ENCODE data around the gene MB. TPM values are rescaled to one million over a fixed set of nuclear protein-coding genes. Genes with fewer than 3 reads are reported as not detected.

The MB gene
- total RNA-seq, 3 donors from 2014 or later: 2.1 to 17.2 (median 13.4) TPM

DNA sequence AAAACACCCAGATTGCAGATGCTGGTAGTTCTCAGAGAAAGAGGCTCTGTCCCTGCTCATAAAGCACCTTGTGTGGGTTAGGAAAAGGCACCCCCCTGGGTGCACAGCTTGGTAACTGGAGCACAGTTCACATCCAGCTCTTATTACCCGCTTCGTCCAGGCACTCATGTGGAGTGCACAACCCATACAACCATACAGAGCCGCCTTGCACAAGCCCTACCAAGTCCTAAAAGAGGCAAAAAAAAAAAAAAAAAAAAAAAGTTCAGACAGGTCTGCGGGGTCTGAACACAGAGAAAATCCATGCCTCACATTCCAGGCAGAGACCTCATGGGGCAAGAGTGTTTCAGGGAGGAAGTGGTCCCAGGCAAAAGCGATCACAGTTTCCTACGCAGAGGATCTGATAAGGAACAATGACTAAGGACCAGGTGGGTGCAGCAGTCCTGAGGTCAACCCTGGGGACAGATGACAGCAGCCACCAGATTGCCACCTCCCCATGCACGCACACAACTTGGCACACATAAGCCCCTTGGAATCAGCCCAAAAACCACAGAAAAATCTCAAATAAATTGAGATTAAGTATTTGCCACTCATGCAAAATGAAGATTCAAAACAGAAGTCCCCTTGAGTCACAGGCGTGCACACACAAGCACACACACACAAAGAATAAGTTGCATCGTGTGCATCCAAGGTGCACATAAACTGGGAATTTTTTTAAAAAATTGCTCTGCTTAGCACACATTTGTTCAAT, 12.3 kb downstream of the MB start:
- ATAC-seq (no peak), DNase-seq (no peak)
- no peaks in the 10 kb centered on the region for H3K9me3 ChIP-seq
- intact Hi-C loops (cut with DNase I, micrococcal nuclease): no loop called here
- no peaks in the 10 kb centered on the region for H3K36me3 ChIP-seq (ENCODE audit: low read depth)
- no peaks in the 10 kb centered on the region for H3K4me1 ChIP-seq (ENCODE audit: low read depth)
- TF ChIP-seq, protein P1, sequence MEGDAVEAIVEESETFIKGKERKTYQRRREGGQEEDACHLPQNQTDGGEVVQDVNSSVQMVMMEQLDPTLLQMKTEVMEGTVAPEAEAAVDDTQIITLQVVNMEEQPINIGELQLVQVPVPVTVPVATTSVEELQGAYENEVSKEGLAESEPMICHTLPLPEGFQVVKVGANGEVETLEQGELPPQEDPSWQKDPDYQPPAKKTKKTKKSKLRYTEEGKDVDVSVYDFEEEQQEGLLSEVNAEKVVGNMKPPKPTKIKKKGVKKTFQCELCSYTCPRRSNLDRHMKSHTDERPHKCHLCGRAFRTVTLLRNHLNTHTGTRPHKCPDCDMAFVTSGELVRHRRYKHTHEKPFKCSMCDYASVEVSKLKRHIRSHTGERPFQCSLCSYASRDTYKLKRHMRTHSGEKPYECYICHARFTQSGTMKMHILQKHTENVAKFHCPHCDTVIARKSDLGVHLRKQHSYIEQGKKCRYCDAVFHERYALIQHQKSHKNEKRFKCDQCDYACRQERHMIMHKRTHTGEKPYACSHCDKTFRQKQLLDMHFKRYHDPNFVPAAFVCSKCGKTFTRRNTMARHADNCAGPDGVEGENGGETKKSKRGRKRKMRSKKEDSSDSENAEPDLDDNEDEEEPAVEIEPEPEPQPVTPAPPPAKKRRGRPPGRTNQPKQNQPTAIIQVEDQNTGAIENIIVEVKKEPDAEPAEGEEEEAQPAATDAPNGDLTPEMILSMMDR (IDR thresholded peaks at IDR 0.05): no peak
- H3K4me3 ChIP-seq: no peak overlapping the region

- DNase-seq (no peak), ATAC-seq (peak; percentile 34)
- TF ChIP-seq, protein P1 (IDR thresholded peaks at IDR 0.05): no peak
- H3K4me1 ChIP-seq (ENCODE audit: low read depth): no peaks in the 10 kb centered on the region
- intact Hi-C loops (cut with DNase I, micrococcal nuclease): no loop called here
- no peaks in the 10 kb centered on the region for H3K36me3 ChIP-seq (ENCODE audit: low read depth)
- no peaks in the 10 kb centered on the region for H3K9me3 ChIP-seq
- H3K4me3 ChIP-seq: no peak overlapping the region
Measured at GRCh38 chr22:35601743-35602615, 15.2 kb downstream of the MB start.

GRCh38 chr22:35601013-35601580, 16.0 kb downstream of the MB start:
- TF ChIP-seq, protein P1 (IDR thresholded peaks at IDR 0.05): no peak
- Histone ChIP-seq H3K4me3 (no peak overlapping the region), H3K36me3 (ENCODE audit: low read depth) (no peaks in the 10 kb centered on the region), H3K4me1 (ENCODE audit: low read depth) (no peaks in the 10 kb centered on the region), H3K9me3 (no peaks in the 10 kb centered on the region)
- ATAC-seq (no peak), DNase-seq (no peak)
- intact Hi-C loops (cut with DNase I, micrococcal nuclease): no loop called here

DNA sequence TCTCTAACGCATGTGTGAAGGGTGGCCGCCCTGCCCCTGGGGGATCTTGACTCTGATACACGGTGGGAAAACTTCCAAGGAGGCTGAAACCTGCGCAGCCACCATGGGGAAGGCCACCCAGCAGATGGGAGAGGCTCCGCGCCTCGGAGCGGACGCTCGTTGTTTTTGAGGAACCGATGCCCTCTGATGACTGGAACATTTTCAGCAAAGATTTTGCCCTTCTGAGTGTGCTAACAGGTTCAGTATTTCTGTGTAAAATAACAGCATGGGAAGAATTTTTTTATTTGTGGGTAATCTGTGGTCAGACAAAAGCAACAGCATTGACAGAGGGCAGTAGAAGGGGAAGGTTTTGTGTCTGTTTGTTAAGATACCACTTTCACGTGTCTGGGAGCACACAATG, 16.7 kb downstream of the MB start:
- TF ChIP-seq, protein P1 (IDR thresholded peaks at IDR 0.05): no peak
- intact Hi-C loops (cut with DNase I, micrococcal nuclease): no loop called here
- DNase-seq (no peak), ATAC-seq (no peak)
- no peak overlapping the region for H3K4me3 ChIP-seq
- no peaks in the 10 kb centered on the region for H3K36me3 ChIP-seq (ENCODE audit: low read depth)
- no peaks in the 10 kb centered on the region for H3K9me3 ChIP-seq
- no peaks in the 10 kb centered on the region for H3K4me1 ChIP-seq (ENCODE audit: low read depth)

- no peaks in the 10 kb centered on the region for H3K4me1 ChIP-seq (ENCODE audit: low read depth)
- H3K36me3 ChIP-seq (ENCODE audit: low read depth): no peaks in the 10 kb centered on the region
- DNase-seq (no peak), ATAC-seq (no peak)
- TF ChIP-seq, protein P1 (IDR thresholded peaks at IDR 0.05): no peak
- intact Hi-C loops (cut with DNase I, micrococcal nuclease): no loop called here
- no peaks in the 10 kb centered on the region for H3K9me3 ChIP-seq
- no peak overlapping the region for H3K4me3 ChIP-seq
Measured at GRCh38 chr22:35599364-35599763, 17.8 kb downstream of the MB start.

All from mucosa of descending colon (tissue), 3 donors.